Activated CD4-positive, CD25-positive, alpha-beta regulatory T cell treated with anti-CD3 and anti-CD28 coated beads, Interleukin-2, amount 50 U/mL, for 24 hours (primary cell): Measurements from ENCODE around the gene PCP4L1.
"Not testable (repeated sequence)": the region's sequence is repeated elsewhere in the genome, so short reads cannot be mapped to it uniquely, and the experiment has no call there.

ENCODE experiments used
- ATAC-seq, 2 donors: fragments of 150-1000 bp; cut with Tn5 transposase; one replicate each; pipeline ENCODE4 v1.10.0; 2021; ENCODE audit warnings: mild to moderate bottlenecking in 1 of 2, moderate library complexity in 1 of 2

Gene PCP4L1

DNA sequence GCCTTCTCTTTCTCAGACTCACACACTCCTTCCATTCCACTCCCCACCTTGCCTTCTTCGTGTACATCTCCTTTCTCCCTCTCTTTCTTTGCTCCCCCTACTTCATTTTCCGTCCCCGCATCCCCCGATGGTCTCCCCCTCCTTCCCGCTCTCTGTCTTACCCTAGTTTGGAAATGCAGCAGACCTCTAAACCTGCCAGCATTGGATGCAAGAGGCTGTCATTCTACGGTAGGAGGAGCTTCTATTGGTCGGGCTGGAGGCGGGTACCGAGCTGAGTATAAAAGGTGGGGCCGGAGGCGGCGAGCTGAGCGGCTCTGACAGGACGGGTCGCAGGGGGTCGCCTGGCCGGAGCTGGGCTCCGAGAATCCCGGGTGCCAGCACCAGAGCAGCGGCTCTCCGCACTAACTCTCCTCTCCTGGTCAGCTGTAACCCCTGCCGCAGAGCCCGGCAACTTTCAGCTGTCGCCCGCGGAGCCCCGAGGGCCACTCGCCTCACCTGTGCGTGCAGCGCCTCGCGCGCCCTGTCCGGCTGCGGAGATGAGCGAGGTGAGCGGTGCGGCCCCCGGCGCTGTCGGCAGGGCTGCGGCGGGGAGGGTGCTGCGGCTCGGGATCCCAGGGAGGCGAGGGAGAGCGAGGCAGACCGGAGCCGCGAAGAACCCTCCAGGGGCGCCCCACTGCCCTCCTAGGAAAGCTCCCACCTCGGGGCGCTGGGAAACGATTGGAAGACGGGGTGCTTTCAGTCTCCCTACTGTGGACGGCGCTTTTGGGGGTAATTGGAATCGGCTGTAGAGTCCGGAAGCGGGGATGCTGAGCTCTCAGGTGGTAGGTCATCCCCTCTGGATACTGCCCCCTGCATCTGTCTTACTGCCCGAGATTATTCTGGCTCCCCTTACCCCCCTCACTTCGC lies at the start of gene PCP4L1:
TSS of gene PCP4L1 (plus strand) at position 307 of the 906 bp plus-strand sequence. CDS start at position 537, 230 bp downstream.
- ATAC-seq = peak; percentile 84 to 86

DNA sequence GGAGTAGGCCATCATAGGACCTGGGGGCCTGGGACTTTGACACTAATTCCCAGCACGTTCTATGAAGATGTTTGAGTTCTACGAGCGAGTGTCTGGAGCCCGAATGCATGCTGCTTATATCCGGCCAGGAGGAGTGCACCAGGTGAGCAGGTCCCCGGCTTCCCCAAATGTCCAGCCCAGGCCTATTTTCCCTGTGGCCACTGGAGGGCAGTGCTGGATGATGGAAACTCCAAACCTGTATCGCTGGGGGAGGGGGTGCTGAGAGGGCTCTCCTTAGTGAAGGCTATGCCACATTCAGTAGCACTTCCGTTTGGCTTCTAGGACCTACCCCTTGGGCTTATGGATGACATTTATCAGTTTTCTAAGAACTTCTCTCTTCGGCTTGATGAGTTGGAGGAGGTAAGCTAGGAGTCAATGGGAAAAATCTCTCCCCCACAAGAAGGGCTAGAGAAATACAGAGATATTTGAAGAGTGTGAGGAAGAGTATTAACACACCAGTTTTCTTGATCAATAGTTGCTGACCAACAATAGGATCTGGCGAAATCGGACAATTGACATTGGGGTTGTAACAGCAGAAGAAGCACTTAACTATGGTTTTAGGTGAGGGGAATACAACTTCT lies 48.6 kb upstream of the PCP4L1 start:
- peak; percentile 88 to 93 for ATAC-seq

DNA sequence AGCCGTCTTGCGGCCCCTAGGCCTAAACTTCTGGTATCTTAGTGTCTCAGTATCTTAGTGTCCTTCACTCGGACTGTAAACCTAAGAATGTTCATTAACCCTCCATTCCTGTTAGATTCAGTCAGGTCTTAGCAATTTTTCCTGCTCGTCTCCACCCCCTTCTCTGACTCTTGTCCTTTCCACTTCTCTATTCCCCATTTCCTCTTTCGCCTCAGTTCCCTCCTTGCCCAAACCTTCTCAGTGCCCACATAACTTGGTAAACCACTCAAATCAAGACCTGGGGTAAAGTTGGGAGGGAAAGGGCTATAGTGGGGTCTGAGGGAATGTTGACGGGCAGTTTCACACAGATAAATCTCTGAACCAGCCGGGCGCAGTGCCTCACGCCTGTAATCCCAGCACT lies 44.2 kb upstream of the PCP4L1 start:
- no peak for ATAC-seq

DNA sequence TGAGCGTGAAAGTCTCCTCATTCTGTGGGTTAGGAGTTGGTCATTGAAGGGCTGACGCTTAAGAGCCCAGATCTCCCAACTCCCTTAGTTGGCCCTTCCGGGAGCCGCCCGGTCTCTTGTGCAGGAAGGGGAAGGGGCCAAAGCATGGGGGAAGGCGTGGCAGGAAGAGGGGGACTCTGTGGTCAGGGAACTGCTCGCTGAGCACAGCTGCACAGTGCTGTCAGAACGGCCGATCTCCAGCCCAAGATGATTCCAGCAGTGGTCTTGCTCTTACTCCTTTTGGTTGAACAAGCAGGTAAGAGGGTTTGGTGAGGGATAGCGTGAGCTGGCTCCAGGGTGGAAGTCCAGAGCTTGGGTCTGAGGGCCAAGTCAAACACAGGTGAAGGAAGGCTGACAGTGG lies 43.5 kb upstream of the PCP4L1 start, which contains the start of gene FCER1G:
TSS of gene FCER1G (plus strand) at position 220 of the 400 bp plus-strand sequence. CDS start at position 247, 27 bp downstream.
- no peak for ATAC-seq

DNA sequence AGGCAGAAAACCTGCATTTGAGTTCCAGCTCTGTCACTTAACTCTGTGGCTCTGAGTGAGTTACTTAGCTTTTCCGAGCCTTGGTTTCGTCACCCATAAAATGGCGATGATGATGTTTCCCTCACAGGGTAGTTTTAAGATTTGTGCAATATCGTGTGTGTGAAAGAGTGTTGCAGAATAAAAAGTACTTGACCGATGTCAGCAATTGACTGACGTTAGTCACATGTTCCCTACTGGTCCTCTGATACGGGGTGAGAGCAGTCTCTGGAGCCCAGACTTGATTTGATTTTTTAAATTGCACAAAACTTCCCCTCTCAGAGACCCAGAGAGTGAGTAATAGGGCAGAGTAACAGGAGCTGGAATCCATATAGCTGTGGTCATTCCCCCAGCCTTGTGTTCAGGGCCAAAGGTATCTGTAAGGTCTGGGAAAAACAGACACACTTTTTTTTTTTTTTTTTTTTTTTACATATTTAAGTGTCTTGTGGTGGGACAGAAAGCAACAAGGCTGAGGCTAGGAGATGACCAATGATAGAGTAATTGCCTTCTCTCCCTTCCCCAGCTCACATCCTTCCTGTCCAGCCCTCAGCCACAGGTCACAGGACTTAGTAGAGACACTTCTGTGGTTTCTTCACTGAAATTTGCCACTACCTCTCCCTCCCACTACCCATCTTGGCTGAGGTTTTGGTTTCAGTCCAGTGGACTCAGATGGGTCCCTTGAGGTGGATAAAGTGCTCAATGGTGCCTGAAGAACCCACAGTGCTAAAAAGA lies 41.4 kb upstream of the PCP4L1 start:
- peak; percentile 54 to 57 for ATAC-seq

DNA sequence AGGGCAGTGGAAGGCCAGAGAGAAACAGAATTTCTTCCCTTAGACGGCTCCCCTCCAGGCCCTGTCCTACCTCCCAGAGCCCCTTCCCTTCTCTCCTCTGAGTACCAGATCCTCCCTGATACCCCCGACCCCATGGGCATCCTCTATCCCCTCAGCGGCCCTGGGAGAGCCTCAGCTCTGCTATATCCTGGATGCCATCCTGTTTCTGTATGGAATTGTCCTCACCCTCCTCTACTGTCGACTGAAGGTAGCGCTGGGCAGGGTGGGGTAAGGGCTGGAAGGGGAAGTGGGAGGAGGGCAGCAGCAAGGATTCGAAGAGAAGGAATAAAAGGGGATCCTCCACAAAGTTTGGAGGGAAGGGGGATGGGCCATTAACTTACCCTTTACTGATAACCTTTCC lies 40.7 kb upstream of the PCP4L1 start:
- peak in 1 of 2 donors; percentile 6 for ATAC-seq

DNA sequence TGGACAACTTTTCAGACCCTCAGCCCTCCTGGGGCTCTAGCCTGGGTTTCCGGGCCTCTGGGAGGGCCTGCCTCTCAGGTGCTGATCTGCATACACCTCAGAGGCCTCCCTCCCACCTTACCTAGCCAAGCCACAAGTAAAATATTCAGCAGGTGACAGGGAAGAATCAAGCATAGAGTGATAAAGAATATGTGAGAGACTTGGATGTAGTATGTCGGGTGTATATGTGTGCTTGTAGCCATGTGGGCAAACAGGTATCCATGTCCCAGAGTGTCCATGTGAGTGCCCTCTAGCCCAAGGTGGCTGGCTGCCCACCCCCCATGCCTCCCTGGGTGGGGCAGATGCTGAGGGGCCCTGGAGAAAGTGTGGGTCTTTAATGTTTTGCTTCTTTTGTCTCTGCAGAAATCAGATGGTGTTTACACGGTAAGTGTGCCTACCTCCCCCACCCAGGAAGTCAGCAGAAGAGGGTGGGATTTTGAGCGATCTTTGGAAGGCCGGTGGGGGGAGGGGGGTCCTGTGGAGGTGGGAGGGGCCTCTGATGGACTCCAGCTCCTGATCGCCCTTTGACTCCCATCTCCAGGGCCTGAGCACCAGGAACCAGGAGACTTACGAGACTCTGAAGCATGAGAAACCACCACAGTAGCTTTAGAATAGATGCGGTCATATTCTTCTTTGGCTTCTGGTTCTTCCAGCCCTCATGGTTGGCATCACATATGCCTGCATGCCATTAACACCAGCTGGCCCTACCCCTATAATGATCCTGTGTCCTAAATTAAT lies 40.1 kb upstream of the PCP4L1 start:
- no peak for ATAC-seq

DNA sequence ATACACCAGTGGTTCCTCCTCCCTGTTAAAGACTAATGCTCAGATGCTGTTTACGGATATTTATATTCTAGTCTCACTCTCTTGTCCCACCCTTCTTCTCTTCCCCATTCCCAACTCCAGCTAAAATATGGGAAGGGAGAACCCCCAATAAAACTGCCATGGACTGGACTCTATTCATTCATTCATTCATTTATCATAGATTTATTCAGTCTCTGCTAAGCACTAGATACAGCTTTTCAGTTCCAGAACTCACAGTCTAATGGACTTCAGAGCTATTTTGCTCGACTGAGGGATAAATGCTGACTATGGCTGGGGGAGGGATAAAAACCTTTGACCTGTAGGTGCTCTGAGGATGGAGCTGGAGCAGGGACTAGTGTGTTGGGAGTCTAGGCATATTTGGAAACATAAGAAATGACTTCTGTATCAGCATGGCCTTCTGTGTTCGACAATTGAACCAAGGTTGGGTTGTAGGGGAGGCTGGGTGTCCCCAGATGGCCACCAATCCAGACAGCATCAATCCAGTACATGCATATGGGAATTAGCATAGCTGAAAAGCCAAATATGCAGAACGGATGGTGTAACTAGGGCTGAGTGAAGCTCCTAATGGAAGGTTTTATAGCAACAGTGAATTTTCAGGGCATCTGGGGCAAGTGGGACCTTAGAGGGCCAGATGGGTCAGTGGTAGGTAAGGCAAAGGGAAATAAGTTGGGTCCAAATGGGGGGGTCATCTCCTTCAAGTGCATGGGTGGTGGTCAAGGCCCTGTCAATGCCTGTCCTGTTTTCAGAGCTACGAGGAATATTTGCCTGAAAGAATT lies 39.3 kb upstream of the PCP4L1 start:
- no peak for ATAC-seq

DNA sequence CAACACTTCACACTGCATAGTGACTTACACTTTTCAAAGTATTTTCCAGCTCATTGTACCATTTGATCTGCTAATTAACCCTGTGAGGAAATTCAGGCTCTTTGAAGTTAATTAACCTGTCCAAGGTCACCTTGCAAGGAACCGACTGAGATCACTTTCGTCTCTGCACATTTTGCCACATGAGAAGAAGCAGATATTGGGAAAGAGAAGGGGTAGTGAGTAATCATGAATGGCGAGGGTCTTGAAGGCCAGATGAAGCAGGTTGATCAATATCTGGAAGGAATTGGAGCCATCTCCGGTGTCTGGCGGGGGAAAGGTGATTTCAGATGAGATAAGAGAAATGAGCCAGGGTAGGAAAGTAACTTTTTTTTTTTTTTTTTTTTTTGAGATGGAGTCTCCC lies 38.5 kb upstream of the PCP4L1 start:
- no peak for ATAC-seq

DNA sequence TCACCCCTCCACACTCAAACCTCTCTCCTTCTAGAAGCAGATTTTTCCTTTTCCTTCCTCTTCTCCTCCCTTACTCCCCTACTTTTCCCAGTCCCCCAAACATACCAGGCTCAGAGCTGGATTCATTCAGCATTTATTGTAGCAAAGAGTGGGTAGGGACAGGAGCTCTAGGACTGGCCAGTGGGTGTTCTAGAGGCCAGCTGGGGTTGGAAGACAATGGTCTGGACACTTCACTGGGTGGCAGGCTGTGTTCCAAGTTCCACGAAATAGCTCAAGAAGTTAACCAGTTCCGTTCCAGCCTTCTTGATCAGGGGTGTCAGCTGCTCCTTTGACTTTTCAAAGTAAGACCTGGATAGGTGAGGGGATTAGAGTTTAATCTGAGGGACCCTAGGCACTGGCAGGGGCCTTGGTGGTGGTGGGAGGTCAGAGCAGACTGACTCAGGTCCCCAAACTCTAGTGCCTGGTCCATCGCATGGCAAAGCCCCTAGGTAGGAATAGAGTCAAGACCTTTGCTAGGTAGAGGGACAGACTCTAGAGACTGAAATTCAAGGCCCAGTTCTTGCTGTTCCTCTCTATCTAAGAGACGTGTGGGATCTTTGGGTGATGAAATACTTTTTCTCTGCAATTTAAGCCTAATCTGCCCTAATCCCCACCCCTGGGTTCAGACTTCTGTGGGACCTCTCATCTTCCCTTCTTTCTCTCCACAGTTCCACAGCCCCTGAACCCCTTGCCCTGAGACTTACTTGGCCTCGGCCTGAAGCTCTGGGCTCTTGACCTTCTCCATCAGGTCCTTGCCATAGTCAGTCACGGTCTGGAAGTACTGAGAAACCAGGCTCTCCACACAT lies 36.1 kb upstream of the PCP4L1 start:
- no peak for ATAC-seq

DNA sequence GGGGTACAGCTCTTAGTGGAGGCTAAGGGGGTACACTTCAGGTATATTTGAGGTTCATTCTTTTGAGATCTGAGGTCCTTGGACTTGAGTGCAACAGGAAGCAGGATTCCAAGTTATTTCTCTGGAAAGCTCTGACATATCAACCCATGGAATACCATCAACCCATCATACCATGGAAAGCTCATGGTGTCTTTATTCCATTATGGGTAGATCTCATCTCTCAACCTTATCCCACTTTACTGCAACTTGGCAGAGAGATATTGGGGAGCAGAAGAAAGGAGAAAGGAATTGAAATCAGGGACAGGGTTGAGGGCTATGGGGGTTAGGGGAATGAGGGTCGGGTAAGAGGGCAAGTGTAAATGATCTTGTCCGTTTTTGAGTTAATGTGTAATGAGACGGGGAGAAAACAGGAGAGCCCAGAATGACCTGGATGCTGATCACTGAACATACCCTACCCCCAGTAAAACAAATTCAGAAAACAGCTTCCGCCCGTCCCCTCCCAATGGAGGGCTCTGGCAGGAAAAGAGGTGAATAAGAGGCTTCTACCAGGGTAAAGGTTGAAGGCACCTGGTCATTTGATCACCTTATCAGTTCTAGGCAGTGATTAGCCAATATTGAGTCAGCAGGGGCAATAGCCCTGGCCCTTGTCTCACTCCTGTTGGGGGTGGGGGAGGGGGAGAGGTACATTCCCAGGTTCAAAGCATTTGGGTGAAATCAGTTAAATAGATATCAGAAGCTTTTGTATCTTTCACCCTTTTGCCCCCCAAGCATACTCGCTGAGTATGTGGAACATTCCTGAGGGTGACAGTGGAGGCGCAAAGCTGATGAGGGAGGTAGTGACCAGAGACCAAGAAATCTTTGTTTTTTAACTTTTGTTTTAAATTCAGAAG lies 34.5 kb upstream of the PCP4L1 start:
- no peak for ATAC-seq

DNA sequence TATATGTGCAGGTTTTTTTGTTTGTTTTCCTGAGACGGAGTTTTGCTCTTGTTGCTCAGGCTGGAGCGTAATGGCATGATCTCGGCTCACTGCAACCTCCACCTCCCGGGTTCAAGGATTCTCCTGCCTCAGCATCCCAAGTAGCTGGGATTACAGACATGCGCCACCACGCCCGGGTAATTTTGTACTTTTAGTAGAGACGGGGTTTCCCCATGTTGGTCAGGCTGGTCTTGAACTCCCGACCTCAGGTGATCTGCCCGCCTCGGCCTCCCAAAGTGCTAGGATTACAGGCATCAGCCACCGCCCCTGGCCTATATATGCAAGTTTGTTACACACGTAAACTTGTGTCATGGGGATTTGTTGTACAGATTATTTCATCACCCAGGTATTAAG lies 33.9 kb upstream of the PCP4L1 start:
- not testable (repeated sequence) for ATAC-seq

DNA sequence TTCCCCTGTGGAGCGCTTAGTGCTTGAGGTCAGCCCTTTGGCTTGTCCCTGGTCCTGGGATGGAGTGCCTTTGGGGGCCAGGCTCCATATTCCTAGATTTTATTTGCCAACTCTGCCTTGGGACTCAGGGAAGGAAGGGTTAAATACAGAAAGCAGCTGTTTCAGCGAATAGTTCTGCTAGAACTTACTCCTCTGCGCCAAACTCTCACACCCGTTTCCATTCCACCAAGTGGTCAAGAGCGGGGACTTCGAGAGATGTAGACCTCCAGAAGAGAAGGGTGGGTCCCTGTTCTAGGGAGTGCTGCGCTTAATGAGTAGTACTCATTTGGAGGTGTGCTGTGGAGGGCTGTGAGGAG lies 33.4 kb upstream of the PCP4L1 start:
- ATAC-seq = no peak

DNA sequence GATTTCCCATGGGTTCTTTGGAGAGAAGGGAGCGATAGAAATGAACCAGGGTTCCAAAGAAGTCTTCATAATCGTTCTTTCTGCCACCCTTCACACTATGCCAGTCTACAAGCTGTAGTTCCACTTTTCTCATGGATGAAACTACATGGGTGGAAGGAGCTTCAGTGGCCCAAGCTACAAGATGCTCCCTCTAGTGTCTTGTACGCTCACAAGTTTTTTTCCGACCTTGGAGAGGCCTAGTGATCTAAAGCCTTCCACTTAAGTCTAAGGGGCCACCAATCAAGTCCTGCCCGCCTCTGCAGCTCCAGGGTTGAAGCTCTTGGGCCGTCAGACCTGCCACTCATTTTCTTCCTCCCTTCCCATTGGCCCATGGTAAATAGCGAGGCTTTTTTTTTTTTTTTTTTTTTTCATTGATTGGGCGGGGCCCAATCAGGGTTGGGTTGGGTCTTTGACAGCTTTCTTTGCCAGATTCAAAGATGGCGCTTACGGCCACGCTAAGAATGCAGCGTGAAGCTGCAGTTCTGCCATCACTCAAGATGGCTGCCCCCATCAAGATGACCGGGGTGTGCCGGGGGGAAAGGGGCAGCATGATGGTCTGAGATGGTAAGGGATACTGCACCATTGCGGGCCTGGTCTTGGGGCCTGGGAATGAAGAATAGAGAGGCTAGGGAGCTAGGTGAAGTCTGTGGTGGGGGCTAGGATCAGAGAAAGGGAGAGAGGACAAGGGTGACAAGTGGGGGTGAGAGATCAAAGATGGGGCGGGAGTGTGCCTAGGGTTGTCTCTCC lies 32.8 kb upstream of the PCP4L1 start, which contains the start of gene TOMM40L:
TSS of gene TOMM40L (plus strand) at position 527 of the 786 bp plus-strand sequence. CDS start 430 bp downstream, outside the sequence.
- ATAC-seq = peak; percentile 98 to 99

DNA sequence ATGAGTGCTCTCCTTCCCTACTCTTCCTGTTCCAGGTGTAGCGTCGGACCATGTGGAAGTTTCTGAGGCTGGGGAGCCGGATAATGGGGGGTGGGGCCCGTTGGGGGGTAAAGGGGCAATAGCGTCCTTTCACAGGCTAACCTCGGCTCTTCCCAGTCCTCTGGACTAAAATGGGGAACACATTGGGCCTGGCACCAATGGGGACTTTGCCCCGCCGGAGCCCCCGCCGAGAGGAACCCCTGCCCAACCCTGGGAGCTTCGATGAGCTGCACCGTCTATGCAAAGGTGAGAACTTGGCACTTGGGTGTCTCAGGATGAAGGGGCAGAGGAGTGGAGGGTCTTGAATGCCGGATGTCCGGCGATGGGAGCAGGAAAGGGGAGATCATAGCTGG lies 32.2 kb upstream of the PCP4L1 start:
- no peak for ATAC-seq

DNA sequence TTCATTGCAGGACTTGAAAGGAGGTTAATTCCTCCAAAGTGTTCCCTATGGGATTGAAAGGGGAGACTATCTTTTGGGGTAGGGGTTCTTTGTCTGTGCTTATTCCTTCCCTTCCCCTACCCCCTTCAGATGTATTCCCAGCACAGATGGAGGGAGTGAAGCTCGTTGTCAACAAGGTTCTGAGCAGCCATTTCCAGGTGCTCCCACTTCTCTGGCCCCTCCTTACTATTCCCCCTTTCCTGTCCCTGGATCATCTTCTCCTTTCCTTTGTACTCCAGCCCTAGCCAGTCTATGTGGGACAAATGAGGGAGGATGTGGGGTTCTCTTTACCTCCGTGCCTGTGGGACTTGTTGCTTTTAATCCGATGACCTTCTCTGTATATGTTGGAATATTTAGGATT lies 31.8 kb upstream of the PCP4L1 start:
- ATAC-seq = no peak

DNA sequence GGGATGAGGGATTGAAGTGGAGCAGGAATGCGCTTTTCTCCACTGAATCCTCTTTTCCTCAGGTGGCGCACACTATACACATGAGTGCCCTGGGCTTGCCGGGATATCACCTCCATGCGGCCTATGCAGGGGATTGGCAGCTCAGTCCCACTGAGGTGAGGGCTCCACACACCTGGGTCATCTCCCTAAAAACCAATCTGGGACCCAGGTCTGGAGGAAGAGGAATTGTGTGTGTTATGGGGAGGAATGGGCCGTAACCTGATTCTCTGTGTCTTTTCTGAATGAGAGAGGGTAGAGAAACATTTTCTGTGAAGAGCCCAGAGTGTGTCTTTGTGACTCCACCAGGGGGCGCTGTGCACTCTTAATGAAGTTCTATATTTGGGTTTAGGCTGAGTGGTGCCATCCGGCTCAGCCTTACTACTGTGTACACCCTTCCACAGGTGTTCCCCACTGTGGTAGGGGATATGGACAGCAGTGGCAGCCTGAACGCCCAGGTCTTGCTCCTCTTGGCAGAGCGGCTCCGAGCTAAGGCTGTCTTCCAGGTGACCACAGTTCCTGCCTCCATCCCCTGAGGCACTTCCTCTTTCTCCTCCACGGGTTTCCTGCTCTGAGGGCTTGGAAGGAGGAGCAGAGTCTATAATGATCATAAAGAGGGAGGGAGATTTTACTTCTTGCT lies 31.2 kb upstream of the PCP4L1 start:
- peak; percentile 29 to 39 for ATAC-seq

DNA sequence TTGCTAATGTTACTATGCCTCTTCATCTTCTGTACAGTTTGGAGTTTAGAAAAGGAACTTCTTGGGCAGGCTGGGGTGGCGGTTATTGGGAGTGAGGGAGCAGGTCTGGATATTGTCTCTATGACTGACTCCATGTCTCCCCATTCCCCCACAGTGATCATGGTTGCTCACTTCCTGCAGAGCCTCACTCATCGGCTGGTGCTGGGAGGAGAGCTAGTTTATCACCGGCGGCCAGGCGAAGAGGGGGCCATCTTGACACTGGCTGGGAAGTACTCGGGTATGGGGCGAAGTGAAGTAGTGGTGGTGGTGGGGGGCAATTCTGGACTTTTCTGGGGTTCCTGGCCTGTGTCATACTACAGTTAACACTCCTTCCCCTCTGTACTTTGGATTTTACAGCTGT lies 30.5 kb upstream of the PCP4L1 start:
- ATAC-seq = no peak
